ENCODE results near the gene FANCC. TPM values are rescaled to one million over a fixed set of nuclear protein-coding genes. Genes with fewer than 3 reads are reported as not detected.

The FANCC gene
- total RNA-seq, 1 donor: 5.4 TPM

DNA sequence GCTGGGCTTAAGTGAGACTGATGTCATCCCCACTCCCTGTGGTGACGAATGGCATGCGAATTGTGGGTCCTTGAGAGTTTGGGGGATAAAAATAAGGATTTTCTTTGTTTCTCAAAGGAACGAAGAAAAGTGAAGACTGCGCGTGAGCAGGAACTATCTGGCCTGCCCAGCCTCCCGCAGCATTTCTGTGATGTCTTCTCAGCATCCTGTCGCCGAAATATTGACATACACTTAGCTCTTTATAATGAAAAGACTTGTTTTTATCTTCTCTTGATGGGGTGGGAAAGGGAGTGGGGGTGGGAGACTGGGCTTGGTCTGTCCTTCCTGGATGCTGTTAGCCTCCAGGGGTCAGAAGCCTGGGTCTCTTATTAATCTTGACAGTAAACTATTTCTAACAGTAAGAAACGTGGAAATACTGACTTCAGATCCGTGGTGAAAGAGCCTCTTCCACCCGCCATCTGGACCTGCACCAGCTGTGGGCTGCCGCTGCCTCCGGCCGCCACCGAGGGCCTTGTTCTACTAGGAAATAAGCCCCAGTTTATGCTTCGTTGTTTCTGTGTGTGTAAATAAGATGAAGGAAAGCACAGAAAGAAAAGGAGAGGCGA lies 239.6 kb downstream of the FANCC start:
- Histone ChIP-seq H2AFZ (ENCODE audit: low read length) (no peak overlapping the region), H4K20me1 (ENCODE audit: insufficient read depth, low read length) (peaks cover 81% of the 10 kb centered on the region), H3K4me2 (ENCODE audit: insufficient read depth, low read length) (no peak overlapping the region)

GRCh38 chr9:95077053-95077765 lies 240.3 kb downstream of the FANCC start:
- Histone ChIP-seq H3K36me3 (ENCODE audit: insufficient read depth, low read length) (peaks cover 83% of the 10 kb centered on the region), H3K4me1 (ENCODE audit: insufficient read depth, low read length) (peaks cover 7% of the 10 kb centered on the region), H2AFZ (ENCODE audit: low read length) (no peak overlapping the region), H3K4me2 (ENCODE audit: insufficient read depth, low read length) (no peak overlapping the region), H3K27me3 (ENCODE audit: insufficient read depth, low read length) (no peaks in the 10 kb centered on the region), H4K20me1 (ENCODE audit: insufficient read depth, low read length) (peaks cover 82% of the 10 kb centered on the region), H3K4me3 (ENCODE audit: insufficient read depth, low read length) (no peak overlapping the region), H3K27ac (ENCODE audit: low read depth, low read length) (peak overlapping the region; percentile 59), H3K79me2 (ENCODE audit: insufficient read depth, low read length) (peaks cover 98% of the 10 kb centered on the region), H3K9me3 (ENCODE audit: low read depth, low read length) (no peaks in the 10 kb centered on the region)
- peak; percentile 82 for DNase-seq (ENCODE audit: insufficient read length, low spot score, missing footprints)
- TF ChIP-seq, protein P1, sequence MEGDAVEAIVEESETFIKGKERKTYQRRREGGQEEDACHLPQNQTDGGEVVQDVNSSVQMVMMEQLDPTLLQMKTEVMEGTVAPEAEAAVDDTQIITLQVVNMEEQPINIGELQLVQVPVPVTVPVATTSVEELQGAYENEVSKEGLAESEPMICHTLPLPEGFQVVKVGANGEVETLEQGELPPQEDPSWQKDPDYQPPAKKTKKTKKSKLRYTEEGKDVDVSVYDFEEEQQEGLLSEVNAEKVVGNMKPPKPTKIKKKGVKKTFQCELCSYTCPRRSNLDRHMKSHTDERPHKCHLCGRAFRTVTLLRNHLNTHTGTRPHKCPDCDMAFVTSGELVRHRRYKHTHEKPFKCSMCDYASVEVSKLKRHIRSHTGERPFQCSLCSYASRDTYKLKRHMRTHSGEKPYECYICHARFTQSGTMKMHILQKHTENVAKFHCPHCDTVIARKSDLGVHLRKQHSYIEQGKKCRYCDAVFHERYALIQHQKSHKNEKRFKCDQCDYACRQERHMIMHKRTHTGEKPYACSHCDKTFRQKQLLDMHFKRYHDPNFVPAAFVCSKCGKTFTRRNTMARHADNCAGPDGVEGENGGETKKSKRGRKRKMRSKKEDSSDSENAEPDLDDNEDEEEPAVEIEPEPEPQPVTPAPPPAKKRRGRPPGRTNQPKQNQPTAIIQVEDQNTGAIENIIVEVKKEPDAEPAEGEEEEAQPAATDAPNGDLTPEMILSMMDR (IDR thresholded peaks at IDR 0.05; ENCODE audit: extremely low read depth, low read depth, low read length): no peak

More for the DNA sequence above, 239.6 kb downstream of the FANCC start:
- peaks cover 89% of the 10 kb centered on the region for H3K36me3 ChIP-seq (ENCODE audit: insufficient read depth, low read length)
- DNase-seq (ENCODE audit: insufficient read length, low spot score, missing footprints): no peak
- no peak overlapping the region for H3K4me3 ChIP-seq (ENCODE audit: insufficient read depth, low read length)
- no peaks in the 10 kb centered on the region for H3K27me3 ChIP-seq (ENCODE audit: insufficient read depth, low read length)
- peaks cover 98% of the 10 kb centered on the region for H3K79me2 ChIP-seq (ENCODE audit: insufficient read depth, low read length)
- peak overlapping the region; percentile 59 for H3K27ac ChIP-seq (ENCODE audit: low read depth, low read length)
- peaks cover 7% of the 10 kb centered on the region for H3K4me1 ChIP-seq (ENCODE audit: insufficient read depth, low read length)
- TF ChIP-seq, protein P1 (IDR thresholded peaks at IDR 0.05; ENCODE audit: extremely low read depth, low read depth, low read length): no peak
- H3K9me3 ChIP-seq (ENCODE audit: low read depth, low read length): no peaks in the 10 kb centered on the region

DNA sequence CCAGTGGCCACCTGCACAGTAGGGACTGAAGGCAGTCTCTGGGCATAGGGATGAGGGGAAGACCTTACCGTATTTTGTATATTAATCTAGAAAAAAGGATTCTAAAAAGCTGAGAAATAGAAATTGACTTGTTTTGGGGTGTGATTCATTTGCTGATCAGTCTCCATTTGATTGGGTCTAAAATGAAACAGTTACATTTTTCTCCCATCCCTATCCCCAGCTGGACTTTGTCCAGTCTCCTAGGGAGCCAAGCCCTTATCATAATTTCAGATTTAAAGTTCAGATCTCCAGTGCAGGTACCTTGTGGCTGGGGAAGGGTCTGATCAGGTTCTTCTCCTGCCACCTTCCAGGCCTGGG lies 240.8 kb downstream of the FANCC start:
- Histone ChIP-seq H3K36me3 (ENCODE audit: insufficient read depth, low read length) (peaks cover 83% of the 10 kb centered on the region), H3K4me3 (ENCODE audit: insufficient read depth, low read length) (no peak overlapping the region), H3K27me3 (ENCODE audit: insufficient read depth, low read length) (no peaks in the 10 kb centered on the region), H2AFZ (ENCODE audit: low read length) (no peak overlapping the region), H3K4me2 (ENCODE audit: insufficient read depth, low read length) (no peak overlapping the region), H3K9me3 (ENCODE audit: low read depth, low read length) (no peaks in the 10 kb centered on the region), H3K4me1 (ENCODE audit: insufficient read depth, low read length) (peaks cover 7% of the 10 kb centered on the region), H3K79me2 (ENCODE audit: insufficient read depth, low read length) (peaks cover 98% of the 10 kb centered on the region), H4K20me1 (ENCODE audit: insufficient read depth, low read length) (peaks cover 85% of the 10 kb centered on the region), H3K27ac (ENCODE audit: low read depth, low read length) (peak overlapping the region; percentile 59)
- TF ChIP-seq, protein P1 (IDR thresholded peaks at IDR 0.05; ENCODE audit: extremely low read depth, low read depth, low read length): no peak
- DNase-seq (ENCODE audit: insufficient read length, low spot score, missing footprints): peak; percentile 82

- Histone ChIP-seq H3K36me3 (ENCODE audit: insufficient read depth, low read length) (peaks cover 81% of the 10 kb centered on the region), H3K4me1 (ENCODE audit: insufficient read depth, low read length) (peaks cover 7% of the 10 kb centered on the region), H4K20me1 (ENCODE audit: insufficient read depth, low read length) (peaks cover 88% of the 10 kb centered on the region), H3K27me3 (ENCODE audit: insufficient read depth, low read length) (no peaks in the 10 kb centered on the region), H3K79me2 (ENCODE audit: insufficient read depth, low read length) (peaks cover 98% of the 10 kb centered on the region), H3K27ac (ENCODE audit: low read depth, low read length) (peak overlapping the region; percentile 59), H3K9me3 (ENCODE audit: low read depth, low read length) (no peaks in the 10 kb centered on the region), H3K4me2 (ENCODE audit: insufficient read depth, low read length) (no peak overlapping the region), H3K4me3 (ENCODE audit: insufficient read depth, low read length) (no peak overlapping the region), H2AFZ (ENCODE audit: low read length) (no peak overlapping the region)
- TF ChIP-seq, protein P1 (IDR thresholded peaks at IDR 0.05; ENCODE audit: extremely low read depth, low read depth, low read length): no peak
- no peak for DNase-seq (ENCODE audit: insufficient read length, low spot score, missing footprints)
These were observed 241.8 kb downstream of the FANCC start for GRCh38 chr9:95075700-95076099.

All from osteoblast (primary cell).